CD4-positive, alpha-beta T cell (primary cell): ENCODE measurements around the gene QKI. TPM values are rescaled to one million over a fixed set of nuclear protein-coding genes. Genes with fewer than 3 reads are reported as not detected.

Experiments used
- ATAC-seq: fragments of 200-7000 bp; cut with Tn5 transposase; one replicate; pipeline ENCODE4 v1.10.0; 2022; ENCODE audit warnings: mild to moderate bottlenecking; ENCODE audit not compliant: poor library complexity
- CTCF ChIA-PET: fragments of 350-600 bp; sonication (Branson Sonifier 250); formaldehyde crosslinking; loops from one replicate; lab custom pipeline; 2021; ENCODE audit warnings: antibody characterized with exemption, inconsistent platforms; lab: Charles Lee
- POLR2A ChIA-PET: fragments of 350-600 bp; sonication (Branson Sonifier 250); formaldehyde crosslinking; loops from one replicate; lab custom pipeline; 2021; ENCODE audit warnings: antibody characterized with exemption, inconsistent platforms; lab: Charles Lee
- DNase-seq, 14 experiments: peaks; one replicate each; pipeline ENCODE4 v3.0.0-alpha.2; 2013 to 2020; ENCODE audit warnings: mixed read lengths in 2 of 14
- H3K27ac ChIP-seq, 2 donors: one replicate each; pipeline versions ENCODE4 v1.5.1 to v1.7.0; 2013; ENCODE audit warnings: low read length in 2 of 2, low read depth in 1 of 2, mild to moderate bottlenecking in 1 of 2
- H3K27me3 ChIP-seq, 2 experiments: 1 replicate in 1 of 2; 2 replicates in 1 of 2; pipeline versions ENCODE4 v1.6.1 to v1.7.0; 2013; ENCODE audit warnings: low read length in 2 of 2, control low read depth in 1 of 2, mild to moderate bottlenecking in 1 of 2, moderate library complexity in 1 of 2; ENCODE audit not compliant: insufficient read depth in 2 of 2, control insufficient read depth in 1 of 2
- H3K36me3 ChIP-seq: one replicate; pipeline ENCODE4 v1.6.1; 2013; ENCODE audit warnings: low read length, control low read depth; ENCODE audit not compliant: insufficient read depth
- H3K4me1 ChIP-seq: one replicate; pipeline ENCODE4 v1.6.1; 2013; ENCODE audit warnings: low read length, control low read depth; ENCODE audit not compliant: insufficient read depth
- H3K4me3 ChIP-seq: one replicate; pipeline ENCODE4 v1.5.1; 2013; ENCODE audit warnings: mild to moderate bottlenecking, low read length, moderate library complexity
- H3K9me3 ChIP-seq, 2 experiments: 1 replicate in 1 of 2; 2 replicates in 1 of 2; pipeline versions ENCODE4 v1.6.1 to v1.7.0; 2013; ENCODE audit warnings: low read length in 2 of 2, mild to moderate bottlenecking in 2 of 2, control low read depth in 1 of 2, moderate library complexity in 1 of 2; ENCODE audit not compliant: control insufficient read depth in 1 of 2, insufficient read depth in 1 of 2
- H3K27ac Mint-ChIP-seq: one replicate; pipeline ENCODE4 v1.8.0; 2020; ENCODE audit warnings: mixed read lengths
- H3K27me3 Mint-ChIP-seq: one replicate; pipeline ENCODE4 v1.8.0; 2021; ENCODE audit warnings: mixed read lengths
- H3K36me3 Mint-ChIP-seq: one replicate; pipeline ENCODE4 v1.8.0; 2021; ENCODE audit warnings: low read depth, mixed read lengths
- H3K4me1 Mint-ChIP-seq: one replicate; pipeline ENCODE4 v1.8.0; 2021; ENCODE audit warnings: low read depth, mixed read lengths
- H3K4me3 Mint-ChIP-seq: one replicate; pipeline ENCODE4 v1.8.0; 2020; ENCODE audit warnings: mild to moderate bottlenecking, mixed read lengths
- H3K9me3 Mint-ChIP-seq: one replicate; pipeline ENCODE4 v1.8.0; 2020; ENCODE audit warnings: mixed read lengths
- intact Hi-C, 2 experiments: fragments of 100-400 bp; cut with DNase I in 1 of 2; cut with micrococcal nuclease in 1 of 2; formaldehyde crosslinking; loops; one replicate each; pipeline versions ENCODE4 v1.15.1 to v1.9.0; 2023 to 2025; cut with DNase I, micrococcal nuclease
- total RNA-seq, 174 experiments: library from RNA in 2 of 174; stranded (reverse) in 2 of 174; gene quantifications; one replicate each; pipeline ENCODE4 v1.2.3 and lab custom pipeline; 2021 to 2026
- TF ChIP-seq, protein P1 (sequence below): fragments of 200-600 bp; IDR thresholded peaks from one replicate; pipeline ENCODE4 v1.8.0; 2022; ENCODE audit warnings: antibody characterized with exemption, mild to moderate bottlenecking

Gene QKI
- total RNA-seq, 2 experiments from 2014 or later: 60.7 to 67.3 TPM

DNA sequence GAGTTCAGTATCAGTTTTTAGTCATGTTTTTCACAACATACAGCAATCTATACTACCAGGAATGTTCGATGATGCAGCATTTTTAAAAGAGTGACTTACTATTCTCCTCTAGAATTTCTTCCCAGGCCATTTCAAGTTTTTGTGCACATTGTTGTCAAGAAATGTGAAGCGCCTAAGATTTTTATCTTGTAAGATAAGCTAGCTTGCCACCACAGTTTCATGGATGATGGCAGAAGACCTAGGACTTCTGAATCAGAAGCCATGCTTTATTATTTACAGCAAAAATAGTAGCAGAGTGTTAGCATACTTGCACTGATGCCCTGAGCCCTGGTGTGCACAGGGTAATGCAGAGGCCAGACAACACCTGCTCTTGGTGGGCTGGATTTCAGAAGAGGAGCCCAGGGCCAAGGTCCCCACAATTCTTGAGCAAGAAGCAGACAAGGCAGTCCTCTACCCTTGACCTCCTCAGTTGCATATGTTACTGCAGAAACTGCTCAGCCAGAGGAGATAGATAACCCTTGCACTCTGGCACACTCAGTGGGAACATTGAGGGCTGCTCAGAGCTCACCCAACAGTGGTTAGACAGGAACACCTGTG is 99.2 kb downstream of the QKI start:
- no peak overlapping the region for H3K4me3 ChIP-seq
- peaks cover 2% of the 10 kb centered on the region for H3K9me3 Mint-ChIP-seq
- CTCF ChIA-PET: no interaction called here
- no peaks in the 10 kb centered on the region for H3K27me3 Mint-ChIP-seq
- intact Hi-C loops: no loop called here
- POLR2A ChIA-PET: interaction anchor here (0.7 kb wide), 1 partner anchor 15 kb away, joined by 3 read pairs; no protein-coding TSS in a partner anchor
- H3K27me3 ChIP-seq: no peaks in the 10 kb centered on the region
- no peaks in the 10 kb centered on the region for H3K36me3 ChIP-seq
- TF ChIP-seq, protein P1, sequence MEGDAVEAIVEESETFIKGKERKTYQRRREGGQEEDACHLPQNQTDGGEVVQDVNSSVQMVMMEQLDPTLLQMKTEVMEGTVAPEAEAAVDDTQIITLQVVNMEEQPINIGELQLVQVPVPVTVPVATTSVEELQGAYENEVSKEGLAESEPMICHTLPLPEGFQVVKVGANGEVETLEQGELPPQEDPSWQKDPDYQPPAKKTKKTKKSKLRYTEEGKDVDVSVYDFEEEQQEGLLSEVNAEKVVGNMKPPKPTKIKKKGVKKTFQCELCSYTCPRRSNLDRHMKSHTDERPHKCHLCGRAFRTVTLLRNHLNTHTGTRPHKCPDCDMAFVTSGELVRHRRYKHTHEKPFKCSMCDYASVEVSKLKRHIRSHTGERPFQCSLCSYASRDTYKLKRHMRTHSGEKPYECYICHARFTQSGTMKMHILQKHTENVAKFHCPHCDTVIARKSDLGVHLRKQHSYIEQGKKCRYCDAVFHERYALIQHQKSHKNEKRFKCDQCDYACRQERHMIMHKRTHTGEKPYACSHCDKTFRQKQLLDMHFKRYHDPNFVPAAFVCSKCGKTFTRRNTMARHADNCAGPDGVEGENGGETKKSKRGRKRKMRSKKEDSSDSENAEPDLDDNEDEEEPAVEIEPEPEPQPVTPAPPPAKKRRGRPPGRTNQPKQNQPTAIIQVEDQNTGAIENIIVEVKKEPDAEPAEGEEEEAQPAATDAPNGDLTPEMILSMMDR: no peak
- H3K27ac Mint-ChIP-seq: no peak overlapping the region
- no peak for ATAC-seq
- peaks cover 6% of the 10 kb centered on the region for H3K36me3 Mint-ChIP-seq
- H3K27ac ChIP-seq: no peak overlapping the region
- no peak for DNase-seq
- H3K9me3 ChIP-seq: peaks cover 0 to 2% of the 10 kb centered on the region in 2 experiments
- no peak overlapping the region for H3K4me3 Mint-ChIP-seq
- peaks cover 28% of the 10 kb centered on the region for H3K4me1 Mint-ChIP-seq
- no peaks in the 10 kb centered on the region for H3K4me1 ChIP-seq

- ChIA-PET CTCF (interaction anchor here (0.7 to 0.8 kb wide), 2 partner anchors 38 to 101 kb away, joined by 3 read pairs; no protein-coding TSS in a partner anchor), POLR2A (interaction anchor here (0.6 kb wide), 1 partner anchor 12 kb away, joined by 3 read pairs; no protein-coding TSS in a partner anchor)
- Mint-ChIP-seq H3K27me3 (no peaks in the 10 kb centered on the region), H3K27ac (no peak overlapping the region), H3K9me3 (peaks cover 2% of the 10 kb centered on the region), H3K4me3 (no peak overlapping the region), H3K36me3 (no peaks in the 10 kb centered on the region), H3K4me1 (peaks cover 38% of the 10 kb centered on the region)
- H3K4me1 ChIP-seq: no peaks in the 10 kb centered on the region
- H3K27ac ChIP-seq: no peak overlapping the region
- ATAC-seq (no peak), DNase-seq (no peak)
- no peaks in the 10 kb centered on the region for H3K36me3 ChIP-seq
- TF ChIP-seq, protein P1: no peak
- intact Hi-C loops: no loop called here
- no peaks in the 10 kb centered on the region for H3K27me3 ChIP-seq
- H3K9me3 ChIP-seq: no peaks in the 10 kb centered on the region
- H3K4me3 ChIP-seq: no peak overlapping the region
These were observed 102.4 kb downstream of the QKI start for GRCh38 chr6:163516908-163517307.

DNA sequence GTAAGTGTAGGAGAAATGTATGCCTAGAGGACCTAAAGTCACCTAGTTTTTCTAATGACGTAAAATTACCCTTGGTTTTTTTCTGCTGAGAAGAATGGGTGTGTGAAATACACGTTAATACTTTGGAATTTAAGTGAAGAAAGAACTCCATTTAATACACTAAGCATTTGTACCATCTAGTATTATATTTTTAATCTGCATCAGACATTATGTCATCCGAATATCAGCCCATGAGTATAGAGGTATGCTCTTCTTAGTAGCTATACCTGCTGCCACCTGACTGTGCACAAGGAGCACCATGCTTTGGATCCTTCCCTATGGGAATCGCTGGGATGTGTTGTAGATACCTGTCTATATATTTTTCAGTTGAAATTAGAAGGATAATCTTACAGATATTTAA is 106.4 kb downstream of the QKI start:
- no peak overlapping the region for H3K4me3 ChIP-seq
- H3K9me3 ChIP-seq: no peaks in the 10 kb centered on the region
- no peaks in the 10 kb centered on the region for H3K27me3 Mint-ChIP-seq
- no peak overlapping the region for H3K4me3 Mint-ChIP-seq
- no peak overlapping the region for H3K27ac ChIP-seq
- no peaks in the 10 kb centered on the region for H3K36me3 ChIP-seq
- H3K27ac Mint-ChIP-seq: no peak overlapping the region
- no peaks in the 10 kb centered on the region for H3K36me3 Mint-ChIP-seq
- ATAC-seq: no peak
- POLR2A ChIA-PET: no interaction called here
- no peaks in the 10 kb centered on the region for H3K4me1 ChIP-seq
- peaks cover 2% of the 10 kb centered on the region for H3K9me3 Mint-ChIP-seq
- intact Hi-C loops: no loop called here
- no peaks in the 10 kb centered on the region for H3K27me3 ChIP-seq
- CTCF ChIA-PET: interaction anchor here (1.1 kb wide), 1 partner anchor 19 kb away, joined by 3 read pairs; no protein-coding TSS in a partner anchor
- peaks cover 44% of the 10 kb centered on the region for H3K4me1 Mint-ChIP-seq
- TF ChIP-seq, protein P1: no peak
- no peak for DNase-seq
